Right ventricle myocardium superior (tissue), 1 donor: ENCODE measurements around the gene GRID1. TPM values are rescaled to one million over a fixed set of nuclear protein-coding genes. Genes with fewer than 3 reads are reported as not detected.
"Not testable (repeated sequence)": the region's sequence is repeated elsewhere in the genome, so short reads cannot be mapped to it uniquely, and the experiment has no call there.

ENCODE experiments used
- ATAC-seq: fragments of 200-7000 bp; cut with Tn5 transposase; one replicate; pipeline ENCODE4 v1.9.1; 2020; ENCODE audit warnings: mild to moderate bottlenecking; ENCODE audit not compliant: poor library complexity
- DNase-seq: peaks from one replicate; pipeline ENCODE4 v3.0.0-alpha.2; 2020
- intact Hi-C: fragments of 100-400 bp; cut with DNase I; formaldehyde crosslinking; loops from one replicate; pipeline ENCODE4 v1.11.2; 2022
- total RNA-seq: library from RNA; stranded (reverse); fragmentation: NEBNext Ultra II Directional; extraction: Animal tissue kit (Norgen Biotek cat#: 25700); gene quantifications from one replicate; pipeline ENCODE4 v1.2.1, GENCODE V29; 2021
- donor health status: DM: no; HTN: yes; CAD: no; lungs with severe emphysema.

Gene GRID1
- total RNA-seq, 1 donor from 2014 or later = 1.1 TPM

GRCh38 chr10:85741626-85742300 is 624.8 kb downstream of the GRID1 start:
- intact Hi-C loops = no loop called here
- ATAC-seq (no peak), DNase-seq (no peak)

GRCh38 chr10:85735997-85736396 is 630.6 kb downstream of the GRID1 start:
- DNase-seq (no peak), ATAC-seq (no peak)
- intact Hi-C loops = no loop called here

- DNase-seq (no peak), ATAC-seq (no peak)
- intact Hi-C loops = no loop called here
Observed at GRCh38 chr10:85734791-85735190, 631.8 kb downstream of the GRID1 start.

- DNase-seq (no peak), ATAC-seq (no peak)
- intact Hi-C loops = no loop called here
Observed at GRCh38 chr10:85724215-85724614, 642.4 kb downstream of the GRID1 start.

- intact Hi-C loops = no loop called here
- ATAC-seq (no peak), DNase-seq (no peak)
Observed at GRCh38 chr10:85720931-85721590, 645.5 kb downstream of the GRID1 start.

- ATAC-seq (no peak), DNase-seq (no peak)
- intact Hi-C loops = no loop called here
Observed at GRCh38 chr10:85719408-85719807, 647.2 kb downstream of the GRID1 start.

GRCh38 chr10:85713885-85714284 is 652.7 kb downstream of the GRID1 start:
- DNase-seq (no peak), ATAC-seq (no peak)
- intact Hi-C loops = no loop called here

- no peak for DNase-seq
- ATAC-seq = no peak
- intact Hi-C loops = no loop called here
Observed at GRCh38 chr10:85702768-85703167, 663.8 kb downstream of the GRID1 start.

- intact Hi-C loops, DNase-seq, ATAC-seq: not testable (repeated sequence)
Observed at GRCh38 chr10:85699066-85699465, 667.5 kb downstream of the GRID1 start.

- DNase-seq = no peak
- no peak for ATAC-seq
- intact Hi-C loops = no loop called here
Observed at GRCh38 chr10:85696893-85697292, 669.7 kb downstream of the GRID1 start.

- no peak for ATAC-seq
- intact Hi-C loops = no loop called here
- DNase-seq = no peak
Observed at GRCh38 chr10:85682621-85683020, 684.0 kb downstream of the GRID1 start.

- intact Hi-C loops = no loop called here
- DNase-seq (no peak), ATAC-seq (no peak)
Observed at GRCh38 chr10:85679710-85680109, 686.9 kb downstream of the GRID1 start.

GRCh38 chr10:85679061-85679460 is 687.5 kb downstream of the GRID1 start:
- intact Hi-C loops = no loop called here
- ATAC-seq (no peak), DNase-seq (no peak)

- no peak for DNase-seq
- intact Hi-C loops = no loop called here
- no peak for ATAC-seq
Observed at GRCh38 chr10:85674851-85675250, 691.7 kb downstream of the GRID1 start.

GRCh38 chr10:85673270-85673669 is 693.3 kb downstream of the GRID1 start:
- no peak for DNase-seq
- no peak for ATAC-seq
- intact Hi-C loops = no loop called here

- intact Hi-C loops = no loop called here
- DNase-seq = no peak
- no peak for ATAC-seq
Observed at GRCh38 chr10:85671530-85671929, 695.1 kb downstream of the GRID1 start.

- DNase-seq (no peak), ATAC-seq (no peak)
- intact Hi-C loops = no loop called here
Observed at GRCh38 chr10:85668522-85668921, 698.1 kb downstream of the GRID1 start.

- no peak for DNase-seq
- intact Hi-C loops = no loop called here
- ATAC-seq = no peak
Observed at GRCh38 chr10:85667638-85668233, 698.9 kb downstream of the GRID1 start.

- intact Hi-C loops = no loop called here
- ATAC-seq = no peak
Observed at GRCh38 chr10:85666987-85667386, 699.6 kb downstream of the GRID1 start.

GRCh38 chr10:85666102-85666501 is 700.5 kb downstream of the GRID1 start:
- DNase-seq (no peak), ATAC-seq (no peak)
- intact Hi-C loops = no loop called here

More at GRCh38 chr10:85666987-85667386, 699.6 kb downstream of the GRID1 start:
- no peak for DNase-seq
